Fibroblast of peridontal ligament (primary cell): ENCODE results near the gene RNU1-3.
"Not testable (repeated sequence)": the region's sequence is repeated elsewhere in the genome, so short reads cannot be mapped to it uniquely, and the experiment has no call there.

Experiments used
- DNase-seq: peaks from one replicate; pipeline ENCODE4 v3.0.0-alpha.2; 2010; ENCODE audit errors: extremely low read depth

RNU1-3 gene

DNA sequence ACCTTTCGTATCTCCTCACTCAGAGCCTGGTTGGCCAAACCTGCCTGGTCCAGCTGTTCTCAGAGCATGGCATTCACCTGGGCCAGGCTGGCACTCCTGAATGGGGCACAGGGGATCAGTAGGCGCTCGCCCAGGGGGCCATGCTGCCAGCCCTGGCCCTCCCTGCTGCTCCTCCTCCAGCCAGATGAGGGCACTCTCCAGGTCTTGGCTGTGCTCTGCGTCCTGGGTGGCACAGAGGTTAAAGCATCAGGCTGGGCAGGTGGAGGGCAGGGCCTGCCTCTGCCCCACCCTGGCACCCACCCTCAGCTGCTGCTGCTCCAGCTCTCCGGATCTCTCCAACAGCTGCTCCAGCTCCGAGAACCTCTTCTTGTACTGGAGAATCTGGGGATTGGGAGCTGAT is 10.2 kb downstream of the RNU1-3 start:
- not testable (repeated sequence) for DNase-seq

- not testable (repeated sequence) for DNase-seq
Observed at GRCh38 chr1:16651560-16651959, 15.2 kb downstream of the RNU1-3 start.

DNA sequence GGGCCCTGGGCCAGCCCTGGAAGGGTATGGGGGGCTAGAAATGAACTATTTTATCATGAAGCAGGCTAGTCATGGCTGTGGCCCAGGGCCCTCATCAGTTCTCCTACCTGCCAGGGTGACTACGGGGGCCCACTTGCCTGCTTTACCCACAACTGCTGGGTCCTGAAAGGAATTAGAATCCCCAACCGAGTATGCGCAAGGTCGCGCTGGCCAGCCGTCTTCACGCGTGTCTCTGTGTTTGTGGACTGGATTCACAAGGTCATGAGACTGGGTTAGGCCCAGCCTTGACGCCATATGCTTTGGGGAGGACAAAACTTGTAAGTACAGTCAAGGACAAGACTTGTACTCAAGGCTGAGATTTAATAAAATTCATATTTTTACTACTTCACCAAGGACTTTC is 16.8 kb downstream of the RNU1-3 start:
- not testable (repeated sequence) for DNase-seq

DNA sequence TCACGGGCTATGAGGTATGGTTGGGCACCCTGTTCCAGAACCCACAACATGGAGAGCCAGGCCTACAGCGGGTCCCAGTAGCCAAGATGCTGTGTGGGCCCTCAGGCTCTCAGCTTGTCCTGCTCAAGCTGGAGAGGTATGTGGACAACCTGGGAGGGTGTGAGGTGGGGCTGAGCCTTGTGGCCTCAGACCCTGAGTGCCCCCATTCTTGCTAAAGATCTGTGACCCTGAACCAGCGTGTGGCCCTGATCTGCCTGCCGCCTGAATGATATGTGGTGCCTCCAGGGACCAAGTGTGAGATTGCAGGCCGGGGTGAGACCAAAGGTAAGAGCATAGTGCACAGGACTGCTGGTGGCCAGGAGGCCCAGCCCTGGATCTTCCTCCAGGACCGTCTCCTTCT is 17.4 kb downstream of the RNU1-3 start:
- DNase-seq, result not testable (repeated sequence)

DNA sequence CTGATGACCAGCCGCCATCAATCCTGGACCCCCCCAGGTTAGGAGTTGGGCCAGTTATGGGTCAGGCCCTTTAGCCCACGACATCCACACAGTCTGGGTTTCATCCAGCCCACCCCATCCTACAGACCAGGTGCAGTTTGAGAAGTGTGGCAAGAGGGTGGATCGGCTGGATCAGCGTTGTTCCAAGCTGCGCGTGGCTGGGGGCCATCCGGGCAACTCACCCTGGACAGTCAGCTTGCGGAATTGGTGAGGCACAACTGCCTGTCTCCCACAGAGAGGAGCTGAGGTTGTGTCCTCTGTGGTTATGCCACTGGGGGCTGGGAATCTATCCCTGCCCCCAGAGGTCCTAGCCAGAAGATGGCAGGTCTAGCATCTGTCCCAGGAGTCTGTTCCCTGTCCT is 18.0 kb downstream of the RNU1-3 start:
- not testable (repeated sequence) for DNase-seq

GRCh38 chr1:16648250-16648649 is 18.5 kb downstream of the RNU1-3 start:
- DNase-seq, result not testable (repeated sequence)

- DNase-seq, result not testable (repeated sequence)
Observed at GRCh38 chr1:16647179-16648176, 19.3 kb downstream of the RNU1-3 start.

DNA sequence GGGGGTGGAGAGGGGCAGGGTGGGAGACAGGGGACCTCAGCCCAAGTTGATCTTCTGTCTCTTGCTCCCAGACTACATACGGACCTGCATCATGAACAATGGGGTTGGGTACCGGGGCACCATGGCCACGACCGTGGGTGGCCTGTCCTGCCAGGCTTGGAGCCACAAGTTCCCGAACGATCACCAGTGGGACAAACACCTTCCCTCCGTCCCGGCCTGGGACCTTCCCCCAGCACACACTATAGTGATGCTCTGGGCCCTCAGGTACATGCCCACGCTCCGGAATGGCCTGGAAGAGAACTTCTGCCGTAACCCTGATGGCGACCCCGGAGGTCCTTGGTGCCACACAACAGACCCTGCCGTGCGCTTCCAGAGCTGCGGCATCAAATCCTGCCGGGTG is 20.0 kb downstream of the RNU1-3 start:
- not testable (repeated sequence) for DNase-seq

DNA sequence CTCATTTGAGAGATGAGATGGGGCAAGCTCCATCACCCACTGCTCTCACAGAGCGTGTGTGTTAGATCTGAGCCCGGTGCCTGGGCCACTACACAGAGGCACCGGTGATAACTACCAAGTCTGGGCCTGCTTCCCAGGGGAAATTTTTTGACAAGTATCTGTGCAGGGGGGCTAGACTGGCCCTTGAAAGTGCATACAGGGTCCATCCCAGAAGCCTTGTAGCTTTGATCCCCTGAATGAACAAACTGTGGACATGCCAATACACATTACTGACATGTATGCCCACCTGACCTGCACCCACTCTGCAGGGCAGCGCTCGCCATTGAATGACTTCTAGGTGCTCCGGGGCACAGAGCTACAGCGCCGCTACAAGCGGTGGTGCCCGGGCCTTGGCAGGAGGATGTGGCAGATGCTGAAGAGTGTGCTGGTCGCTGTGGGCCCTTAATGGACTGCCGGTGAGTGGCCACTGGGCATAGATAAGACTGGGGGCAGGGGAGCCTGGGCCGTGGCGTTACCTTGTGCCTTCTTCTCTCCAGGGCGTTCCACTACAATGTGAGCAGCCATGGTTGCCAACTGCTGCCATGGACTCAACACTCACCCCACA is 20.6 kb downstream of the RNU1-3 start:
- DNase-seq, result not testable (repeated sequence)

GRCh38 chr1:16645271-16646060 is 21.3 kb downstream of the RNU1-3 start:
- not testable (repeated sequence) for DNase-seq

DNA sequence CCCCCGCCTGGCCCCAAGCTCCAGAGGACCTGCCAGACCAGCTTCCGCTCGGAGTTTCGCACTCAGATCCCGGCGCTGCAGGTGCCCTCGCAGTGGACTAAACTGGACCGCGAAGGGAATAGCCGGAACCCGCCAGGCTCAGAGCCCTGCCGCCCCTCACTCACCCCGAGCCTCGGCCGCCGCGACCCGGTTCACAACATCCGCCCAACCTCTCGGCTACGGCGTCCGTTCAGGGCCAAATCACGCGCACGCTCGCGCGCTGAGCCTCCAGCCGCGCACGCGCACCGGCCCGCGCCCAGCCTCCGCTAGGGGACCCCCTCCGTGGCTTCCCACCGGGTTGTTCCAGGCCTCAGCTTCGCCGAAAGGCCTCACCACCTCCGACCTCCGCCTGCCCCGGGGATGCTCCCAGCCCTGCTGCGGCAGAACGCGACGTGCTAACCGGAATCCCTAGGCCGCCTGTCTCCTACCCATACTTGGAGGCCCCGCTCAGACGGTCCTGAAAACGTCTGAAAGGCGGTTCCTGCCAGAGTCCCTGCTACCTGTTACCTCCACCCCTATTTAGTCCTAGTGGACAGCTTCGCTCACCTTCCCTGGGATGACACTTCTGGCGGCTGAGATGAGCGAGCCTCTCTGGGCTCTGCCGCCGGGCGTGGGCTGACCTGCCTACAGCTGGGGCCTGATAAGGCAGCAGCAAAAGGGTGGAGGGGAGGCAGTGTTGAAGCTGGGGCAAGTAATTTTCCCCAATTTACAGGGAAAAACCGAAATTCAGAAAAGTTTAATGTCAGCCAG is 22.1 kb downstream of the RNU1-3 start:
- peak; percentile 95 for DNase-seq

DNA sequence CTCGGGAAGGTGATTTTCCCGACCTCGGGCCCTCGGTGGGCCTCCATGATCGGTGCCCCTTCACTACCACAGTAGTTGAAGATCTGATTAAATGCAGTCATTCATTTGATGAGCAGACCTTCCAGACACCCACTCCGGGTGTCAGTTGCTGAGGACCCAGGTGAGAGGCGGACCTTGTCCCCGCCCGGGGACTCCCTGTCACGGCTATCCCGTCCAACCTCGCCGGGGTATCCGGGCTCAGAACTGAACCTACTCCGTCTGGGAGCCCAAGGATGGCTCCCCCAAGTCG is 22.6 kb downstream of the RNU1-3 start:
- no peak for DNase-seq

DNA sequence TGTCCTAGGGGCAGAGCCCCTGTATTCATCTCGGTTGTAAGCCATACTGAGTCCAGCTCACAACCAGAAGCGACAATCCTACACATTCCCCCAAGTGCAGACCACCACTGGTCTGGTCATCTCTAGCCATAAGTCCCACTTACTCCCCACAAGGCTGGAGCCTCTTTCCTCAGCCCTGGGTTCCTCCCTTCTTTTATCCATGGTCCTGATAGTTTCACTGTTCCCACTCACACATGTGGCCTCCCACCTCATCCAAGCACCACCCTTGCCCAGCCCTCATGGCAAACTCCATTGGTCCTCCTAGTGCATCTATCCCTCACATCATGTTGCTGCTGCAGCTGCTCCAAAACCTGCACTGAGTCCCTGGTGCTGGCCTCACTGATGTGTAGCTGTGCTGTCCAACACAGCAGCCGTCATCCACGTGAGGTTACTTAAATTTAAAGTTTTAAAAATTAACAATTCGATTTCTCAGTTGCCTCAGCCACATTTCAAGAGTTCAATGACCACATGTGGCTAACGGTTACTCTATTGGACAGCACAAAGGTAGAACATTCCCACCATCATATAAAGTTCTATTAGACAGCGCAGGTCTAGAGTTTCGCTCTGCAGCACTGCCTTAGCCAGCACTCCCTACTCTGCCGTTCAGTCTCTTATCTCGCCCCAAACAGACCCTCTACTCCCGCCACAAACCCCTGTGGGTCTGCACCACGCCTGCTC is 23.1 kb downstream of the RNU1-3 start:
- DNase-seq, result peak; percentile 18

DNA sequence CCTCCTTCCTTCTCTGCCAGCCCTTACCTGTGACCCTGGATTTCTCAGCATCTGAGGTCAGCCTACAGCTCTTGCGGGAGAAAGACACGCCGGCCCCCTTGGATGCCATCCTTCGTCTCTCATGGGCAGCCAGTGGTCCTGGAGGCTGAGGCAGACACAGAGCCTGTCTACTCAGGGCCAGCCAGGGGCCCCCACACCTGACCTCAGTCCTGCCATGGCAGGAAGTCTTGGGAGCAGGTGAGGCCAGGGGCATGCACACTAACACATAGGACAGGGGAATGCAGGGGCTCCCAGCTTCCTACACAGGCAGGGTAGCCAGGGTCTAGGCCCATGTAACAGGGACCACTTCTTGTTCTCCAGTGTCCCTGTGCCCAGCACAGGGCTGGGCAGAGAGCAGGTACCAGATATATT is 23.7 kb downstream of the RNU1-3 start:
- not testable (repeated sequence) for DNase-seq

GRCh38 chr1:16642025-16642966 is 24.5 kb downstream of the RNU1-3 start:
- DNase-seq, result not testable (repeated sequence)

GRCh38 chr1:16641159-16641975 is 25.4 kb downstream of the RNU1-3 start:
- not testable (repeated sequence) for DNase-seq

DNA sequence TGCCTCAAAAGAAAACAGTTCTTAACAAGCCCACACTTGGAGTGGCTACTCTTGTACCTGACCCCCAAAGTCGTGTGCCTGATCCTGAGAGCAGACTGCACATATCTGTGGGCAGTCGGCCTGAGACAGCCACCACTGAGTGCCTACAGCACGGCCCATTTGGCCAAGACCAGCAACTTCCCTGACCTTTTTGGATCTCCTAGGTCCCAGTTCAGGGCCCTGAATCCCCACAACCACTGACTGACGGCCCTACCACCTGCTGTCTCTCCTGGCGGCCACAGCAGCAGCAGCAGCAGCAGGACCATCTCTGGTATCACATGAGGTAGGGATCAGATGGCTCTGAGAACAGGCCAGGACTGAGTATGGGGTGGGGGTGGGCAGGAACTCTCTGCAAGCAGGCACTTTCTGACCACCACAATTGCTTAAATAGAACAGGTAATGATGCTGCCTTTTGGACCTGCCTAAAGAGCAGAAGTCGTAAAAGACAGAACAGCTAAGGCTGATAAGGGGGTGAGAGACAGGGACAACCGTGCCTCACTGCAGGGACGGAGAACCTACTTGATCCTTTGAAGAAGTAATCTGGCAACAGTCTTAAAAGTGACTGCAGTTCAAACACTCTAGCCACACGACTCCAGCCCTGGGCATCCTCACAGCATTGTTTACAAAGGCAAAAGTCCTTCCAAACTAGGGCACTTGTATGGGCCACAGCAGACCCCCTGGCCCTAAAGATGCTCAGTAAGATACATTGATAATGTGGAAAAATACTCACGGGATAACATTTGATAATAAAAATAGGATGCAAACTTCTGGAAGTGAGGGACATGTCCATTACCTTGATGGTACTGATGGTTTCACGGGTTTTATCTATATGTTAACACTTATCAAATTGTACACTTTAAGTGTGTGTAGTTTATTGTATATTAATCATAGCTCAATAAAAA is 27.4 kb downstream of the RNU1-3 start:
- DNase-seq, result not testable (repeated sequence)
